Daoy (cell line): ENCODE data around the gene ANAPC1. TPM values are rescaled to one million over a fixed set of nuclear protein-coding genes. Genes with fewer than 3 reads are reported as not detected.
A peak's percentile ranks its signal among the peaks of the same experiment; 100 is the strongest.
"Not testable (repeated sequence)": the region's sequence is repeated elsewhere in the genome, so short reads cannot be mapped to it uniquely, and the experiment has no call there.

ENCODE experiments used
- DNase-seq: peaks from one replicate; pipeline ENCODE4 v3.0.0-alpha.2; 2015; ENCODE audit warnings: low read depth
- total RNA-seq: library from RNA; depleted of rRNA; stranded (reverse); fragments of >200 nt; shearing (Covaris generic); gene quantifications from 2 replicates; pipeline ENCODE4 v1.2.3, GENCODE V29; 2014; rRNA removed

Gene ANAPC1
- total RNA-seq, 1 experiment from 2014 or later: 44.5 TPM

GRCh38 chr2:111735420-111735819 lies 148.6 kb downstream of the ANAPC1 start:
- not testable (repeated sequence) for DNase-seq

GRCh38 chr2:111729812-111730458 lies 154.1 kb downstream of the ANAPC1 start:
- not testable (repeated sequence) for DNase-seq

- DNase-seq: peak; percentile 47
These were observed 156.3 kb downstream of the ANAPC1 start for GRCh38 chr2:111727611-111728110.

- DNase-seq: not testable (repeated sequence)
These were observed 158.3 kb downstream of the ANAPC1 start for GRCh38 chr2:111725742-111726141.

GRCh38 chr2:111719610-111720009 lies 164.4 kb downstream of the ANAPC1 start:
- not testable (repeated sequence) for DNase-seq

Other genes with a start within 250 kb of the ANAPC1 start
- gene MERTK, start 14.4 kb upstream of the ANAPC1 start, total RNA-seq: 0.57 and 10.2 TPM in 2 replicates
- 13.7 and 14.1 TPM in 2 replicates for gene TMEM87B, start 171.1 kb upstream of the ANAPC1 start, total RNA-seq